ENCODE data around the gene FAM3D.
A peak's percentile ranks its signal among the peaks of the same experiment; 100 is the strongest.

Gene FAM3D

DNA sequence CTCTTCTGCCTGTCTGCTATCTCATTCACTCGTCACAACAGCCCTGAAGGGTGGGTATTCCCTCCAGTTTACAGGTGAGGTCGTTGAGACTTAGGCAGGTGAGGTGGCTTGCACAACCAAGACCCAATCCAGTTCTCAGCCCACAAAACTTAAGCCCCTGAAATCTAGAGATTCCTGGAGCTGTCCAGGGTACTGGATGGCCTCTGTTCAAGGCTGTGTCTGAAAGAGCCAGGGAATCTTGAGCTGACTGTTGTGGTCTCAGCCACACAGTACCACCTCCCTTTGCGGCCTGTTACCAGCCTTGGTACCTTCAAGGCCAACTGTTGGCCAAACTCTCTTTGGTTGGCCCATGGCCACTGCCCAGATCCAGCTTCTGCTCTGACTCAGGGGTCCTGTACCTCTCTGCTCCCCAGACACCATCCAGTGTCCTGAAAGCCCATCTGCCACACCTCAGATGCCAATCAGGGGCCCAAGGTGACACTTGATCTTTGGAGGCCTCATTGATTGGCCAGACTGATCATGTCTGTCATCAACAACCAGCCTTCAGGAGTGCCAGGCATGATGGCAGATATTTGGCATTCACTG is 78.5 kb downstream of the FAM3D start:
- no peak for DNase-seq

DNA sequence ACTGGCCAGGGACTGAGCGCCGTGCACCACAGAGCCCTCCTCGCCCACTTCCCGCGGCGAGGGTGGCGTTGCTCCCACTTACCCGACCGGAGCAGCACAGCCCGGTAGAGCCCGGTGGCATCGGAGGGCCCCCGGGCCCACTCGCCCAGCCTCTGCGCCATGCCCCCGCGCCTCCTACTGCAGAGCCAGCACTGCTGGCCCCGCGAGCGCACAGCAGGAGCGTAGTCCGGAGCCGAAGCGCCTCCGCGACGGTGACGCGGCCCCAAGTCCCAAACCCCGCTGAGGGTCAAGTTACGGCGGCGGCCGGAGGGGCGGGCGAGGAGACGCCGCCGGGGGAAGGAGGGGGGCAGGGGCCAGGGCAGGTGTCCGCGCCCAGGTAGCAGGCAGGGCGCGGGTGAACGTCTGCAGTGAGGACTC is 79.8 kb downstream of the FAM3D start:
- DNase-seq = peak; percentile 48

DNA sequence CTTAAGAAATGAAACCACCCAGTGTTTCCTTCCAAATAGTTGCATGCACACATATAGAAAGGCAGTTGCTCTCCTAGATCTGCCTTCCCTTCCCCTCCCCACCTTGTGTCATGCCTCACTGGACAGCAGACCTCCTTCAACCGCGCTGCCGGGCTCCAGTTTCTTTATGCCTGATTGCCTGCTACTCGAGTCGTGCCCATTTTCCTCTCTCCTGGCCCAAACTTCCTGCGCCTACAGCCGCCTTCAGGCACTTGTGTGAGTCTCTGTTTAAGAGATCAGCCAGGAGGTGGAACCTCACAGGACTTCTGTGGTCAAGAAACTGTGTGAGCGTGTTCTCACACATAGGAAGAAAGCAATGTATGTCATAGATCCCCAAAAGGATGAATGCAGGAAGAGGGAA is 80.6 kb downstream of the FAM3D start:
- no peak for DNase-seq

DNA sequence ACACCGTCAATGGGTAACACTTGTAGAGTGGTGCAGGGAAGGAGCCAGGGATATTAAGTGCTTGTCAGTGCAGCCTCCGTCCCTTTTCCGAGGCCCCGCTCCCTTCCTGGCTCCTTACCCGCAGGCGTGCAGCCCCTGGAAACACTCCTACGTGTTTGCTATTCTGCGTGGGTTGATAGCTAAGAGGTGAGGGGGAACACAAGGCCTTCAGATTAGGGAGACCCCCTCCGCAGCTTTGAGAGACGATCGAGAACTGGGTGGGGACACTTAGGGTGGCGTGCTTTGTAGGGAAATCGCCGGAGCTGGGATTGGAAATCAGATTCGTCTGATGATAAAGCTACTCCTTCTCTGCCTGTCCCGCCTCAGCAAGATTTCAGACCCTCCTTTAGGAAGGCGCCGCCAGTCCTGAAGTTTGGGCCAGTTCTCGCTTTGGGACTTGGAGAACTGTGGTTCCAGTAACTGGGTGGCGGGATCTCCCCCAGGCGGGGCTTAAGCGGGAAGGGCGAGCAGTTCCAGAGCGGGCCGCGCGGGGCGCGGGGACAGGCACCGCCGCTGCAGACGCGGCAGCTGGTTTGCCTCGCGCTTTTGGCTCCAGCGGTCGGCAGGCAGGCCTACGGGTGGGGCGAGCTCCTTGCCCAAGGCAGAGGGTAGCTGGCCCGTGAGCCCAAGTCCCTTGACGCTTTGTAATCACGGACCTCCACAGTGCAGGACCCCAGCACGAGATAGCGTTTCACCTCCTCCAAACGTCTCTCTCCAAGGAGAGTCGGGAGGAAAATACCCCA is 81.4 kb downstream of the FAM3D start:
- peak; percentile 55 for DNase-seq

DNA sequence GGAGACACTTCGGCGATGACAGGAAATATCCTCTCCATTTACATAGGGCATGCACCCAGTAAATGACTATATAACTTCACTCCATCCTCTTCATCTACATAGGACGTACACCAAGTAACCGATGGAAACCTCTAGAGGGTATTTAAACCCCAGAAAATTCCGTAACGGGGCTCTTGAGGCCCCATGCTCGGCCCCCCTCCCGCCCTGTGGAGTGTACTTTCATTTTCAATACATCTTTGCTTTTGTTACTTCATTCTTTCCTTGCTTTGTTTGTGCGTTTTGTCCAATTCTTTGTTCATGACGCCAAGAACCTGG is 81.9 kb downstream of the FAM3D start:
- no peak for DNase-seq

Data from NCI-H510A (cell line).